Hematopoietic multipotent progenitor cell treated with erythropoietin and hydrocortisone succinate and interleukin-3 and kit ligand, for 6 days (in vitro differentiated cells): ENCODE results near the gene ANK3.

ENCODE experiments used
- DNase-seq: peaks from one replicate; pipeline ENCODE4 v3.0.0-alpha.2; 2015

ANK3 gene

GRCh38 chr10:60271319-60272040 is 118.2 kb downstream of the ANK3 start:
- DNase-seq = peak; percentile 72

GRCh38 chr10:60270426-60270825 is 119.2 kb downstream of the ANK3 start:
- DNase-seq = no peak

- no peak for DNase-seq
Measured at GRCh38 chr10:60267802-60268201, 121.9 kb downstream of the ANK3 start.

- no peak for DNase-seq
Measured at GRCh38 chr10:60266513-60266912, 123.2 kb downstream of the ANK3 start.

GRCh38 chr10:60262647-60263126 is 127.0 kb downstream of the ANK3 start:
- DNase-seq = peak; percentile 11

- peak; percentile 24 for DNase-seq
Measured at GRCh38 chr10:60260321-60260720, 129.4 kb downstream of the ANK3 start.

- no peak for DNase-seq
Measured at GRCh38 chr10:60258429-60258797, 131.3 kb downstream of the ANK3 start.

- DNase-seq = no peak
Measured at GRCh38 chr10:60257767-60258428, 131.8 kb downstream of the ANK3 start.

GRCh38 chr10:60254776-60255175 is 134.9 kb downstream of the ANK3 start:
- DNase-seq = no peak

- no peak for DNase-seq
Measured at GRCh38 chr10:60253484-60253883, 136.2 kb downstream of the ANK3 start.

GRCh38 chr10:60252688-60253087 is 137.0 kb downstream of the ANK3 start:
- no peak for DNase-seq

- DNase-seq = no peak
Measured at GRCh38 chr10:60246382-60246781, 143.3 kb downstream of the ANK3 start.

GRCh38 chr10:60239228-60239627 is 150.4 kb downstream of the ANK3 start:
- no peak for DNase-seq

- DNase-seq = no peak
Measured at GRCh38 chr10:60238759-60239100, 150.9 kb downstream of the ANK3 start.

GRCh38 chr10:60237977-60238758 is 151.5 kb downstream of the ANK3 start:
- DNase-seq = peak; percentile 14

- peak; percentile 69 for DNase-seq
Measured at GRCh38 chr10:60236869-60237524, 152.7 kb downstream of the ANK3 start.

GRCh38 chr10:60235001-60235400 is 154.7 kb downstream of the ANK3 start:
- DNase-seq = no peak

- no peak for DNase-seq
Measured at GRCh38 chr10:60234551-60234950, 155.1 kb downstream of the ANK3 start.

- DNase-seq = no peak
Measured at GRCh38 chr10:60230892-60231291, 158.8 kb downstream of the ANK3 start.

GRCh38 chr10:60224066-60224705 is 165.5 kb downstream of the ANK3 start:
- DNase-seq = no peak

GRCh38 chr10:60222047-60222446 is 167.6 kb downstream of the ANK3 start:
- DNase-seq = no peak

GRCh38 chr10:60212195-60212594 is 177.5 kb downstream of the ANK3 start:
- DNase-seq = peak; percentile 38
